ENCODE measurements around the gene DDX3X. TPM values are rescaled to one million over a fixed set of nuclear protein-coding genes. Genes with fewer than 3 reads are reported as not detected.
"Not testable (repeated sequence)": the region's sequence is repeated elsewhere in the genome, so short reads cannot be mapped to it uniquely, and the experiment has no call there.

DDX3X gene
- total and polyA plus RNA-seq, 9 of the 15 experiments (the other 6 are each of a cell fraction or from before 2014, with no cell fraction given): 51.3 to 232 (median 138) TPM

GRCh38 chrX:41409006-41409405, 75.0 kb downstream of the DDX3X start:
- H3K4me2 ChIP-seq (ENCODE audit: insufficient read depth, low read length): no peak overlapping the region
- no peak for TF ChIP-seq FOXP1 (CRISPR knock-in tag; IDR thresholded peaks at IDR 0.05)
- no peak for TF ChIP-seq ZNF551 (CRISPR knock-in tag; IDR thresholded peaks at IDR 0.05)
- 0 out of 2 replicates have a peak, but pooled peaks have one; percentile 28 for TF ChIP-seq EGR1 (conservative IDR thresholded peaks at IDR 0.05)
- TF ChIP-seq MEIS2 (IDR thresholded peaks at IDR 0.05; ENCODE audit: partially characterized antibody): peak; percentile 42
- TF ChIP-seq HIVEP1 (CRISPR knock-in tag; IDR thresholded peaks at IDR 0.05): no peak
- no peaks in the 10 kb centered on the region for H3K9me3 ChIP-seq (replicated peaks; ENCODE audit: control insufficient read depth, insufficient read depth, low read depth, low read length)
- no peaks in the 10 kb centered on the region for H3K79me2 ChIP-seq (ENCODE audit: control insufficient read depth, insufficient read depth, low read length)
- ChIA-PET CTCF (ENCODE audit: low intra/inter-chr PET ratio) (no interaction called here), POLR2A (interaction anchor here (1.2 kb wide), 1 partner anchor 9 kb away, joined by 3 read pairs; no protein-coding TSS in a partner anchor)
- no peaks in the 10 kb centered on the region for H4K20me1 ChIP-seq (replicated peaks; ENCODE audit: control insufficient read depth, insufficient read depth, low read length)
- in situ Hi-C loops (cut with MboI): no loop called here
- no peaks in the 10 kb centered on the region for H3K9me1 ChIP-seq (ENCODE audit: control insufficient read depth, insufficient read depth, low read length)
- H3K4me1 ChIP-seq (replicated peaks in 1 of 2; ENCODE audit: control insufficient read depth in 2 of 2, insufficient read depth in 2 of 2, low read length in 2 of 2): no peaks in the 10 kb centered on the region; a peak in 1 of 5 replicates
- DNase-seq (ENCODE audit: extremely low read depth in 1 of 4, low spot score in 3 of 4): peak in 1 of 4 experiments; percentile 3
- no TSS peak for BruUV-seq (replicated peaks)
- no peak overlapping the region for H3K27ac ChIP-seq (ENCODE audit: extremely low read depth, low read depth, low read length)
- intact Hi-C loops (cut with micrococcal nuclease): no loop called here
- H3K27me3 ChIP-seq (ENCODE audit: control insufficient read depth in 2 of 2, insufficient read depth in 2 of 2, low read length in 2 of 2): no peaks in the 10 kb centered on the region
- no peak overlapping the region for H3K9ac ChIP-seq (ENCODE audit: insufficient read depth in 1 of 2, low read depth in 2 of 2, low read length in 2 of 2)
- no peaks in the 10 kb centered on the region for H3K36me3 ChIP-seq (ENCODE audit: control insufficient read depth, insufficient read depth, low read length)
- FAIRE-seq: no peak
- 17% methylated on average over 5 of the region's 5 CpGs for whole genome bisulfite sequencing (ENCODE audit: insufficient coverage, low coverage, missing lambda C conversion rate)
- ATAC-seq: no peak
- H3K4me3 ChIP-seq: no peak overlapping the region
- no peak overlapping the region for H2AFZ ChIP-seq (ENCODE audit: low read depth, low read length)

- H4K20me1 ChIP-seq (replicated peaks; ENCODE audit: control insufficient read depth, insufficient read depth, low read length); intact Hi-C loops (cut with micrococcal nuclease); CTCF ChIA-PET (ENCODE audit: low intra/inter-chr PET ratio); H3K4me2 ChIP-seq (ENCODE audit: insufficient read depth, low read length); H3K4me1 ChIP-seq (replicated peaks in 1 of 2; ENCODE audit: control insufficient read depth in 2 of 2, insufficient read depth in 2 of 2, low read length in 2 of 2); BruUV-seq (replicated peaks); H3K27ac ChIP-seq (ENCODE audit: extremely low read depth, low read depth, low read length); H3K36me3 ChIP-seq (ENCODE audit: control insufficient read depth, insufficient read depth, low read length); H3K9me3 ChIP-seq (replicated peaks; ENCODE audit: control insufficient read depth, insufficient read depth, low read depth, low read length); H3K79me2 ChIP-seq (ENCODE audit: control insufficient read depth, insufficient read depth, low read length); H3K9me1 ChIP-seq (ENCODE audit: control insufficient read depth, insufficient read depth, low read length); H3K9ac ChIP-seq (ENCODE audit: insufficient read depth in 1 of 2, low read depth in 2 of 2, low read length in 2 of 2); in situ Hi-C loops (cut with MboI); H3K27me3 ChIP-seq (ENCODE audit: control insufficient read depth in 2 of 2, insufficient read depth in 2 of 2, low read length in 2 of 2); FAIRE-seq; H3K4me3 ChIP-seq; TF ChIP-seq NR2C1 (IDR thresholded peaks at IDR 0.05): not testable (repeated sequence)
- WGBS (ENCODE audit: insufficient coverage, low coverage, missing lambda C conversion rate): 55% methylated on average over 8 of the region's 10 CpGs
- POLR2A ChIA-PET: interaction anchor here (1.4 kb wide), 1 partner anchor 10 kb away, joined by 3 read pairs; no protein-coding TSS in a partner anchor
- H2AFZ ChIP-seq (ENCODE audit: low read depth, low read length): 0 out of 2 replicates have a peak overlapping the region, but pooled peaks have one; percentile 7
- ATAC-seq: peak; percentile 68
- DNase-seq (ENCODE audit: extremely low read depth in 1 of 4, low spot score in 3 of 4): peak in 1 of 4 experiments; percentile 20
- TF ChIP-seq POLR2H (tag; IDR thresholded peaks at IDR 0.05; ENCODE audit: low read depth): peak; percentile 8; the same call in 1 of the 2 replicates
- TF ChIP-seq MNT (conservative IDR thresholded peaks at IDR 0.05): 0 out of 4 replicates have a peak, but pooled peaks of 1 of the 2 experiments have one; percentile 17
- TF ChIP-seq PYGO2 (tag; IDR thresholded peaks at IDR 0.05): 0 out of 2 replicates have a peak, but pooled peaks have one; percentile 34
- 0 out of 2 replicates have a peak, but pooled peaks have one; percentile 24 for TF ChIP-seq ZNF589 (CRISPR knock-in tag; IDR thresholded peaks at IDR 0.05; ENCODE audit: low read depth)
- TF ChIP-seq PTTG1 (tag; IDR thresholded peaks at IDR 0.05; ENCODE audit: low read depth): peak; percentile 70; the same call in 1 of the 2 replicates
- peak; percentile 50 for TF ChIP-seq NR2C1 (tag; IDR thresholded peaks at IDR 0.05)
Measured at GRCh38 chrX:41411222-41411621, 77.3 kb downstream of the DDX3X start.
